Erythroblast (primary cell): Measurements from ENCODE around the gene DCPS.

Experiments
- GATA1 ChIP-seq: IDR thresholded peaks from 2 replicates; pipeline ENCODE4 v1.6.1; 2011; ENCODE audit warnings: low read depth, mild to moderate bottlenecking, control low read depth, low read length, moderate library complexity
- POLR2A ChIP-seq: IDR thresholded peaks from 2 replicates; pipeline ENCODE4 v1.6.1; 2011; ENCODE audit warnings: mild to moderate bottlenecking, low read length

- TF ChIP-seq POLR2A, result no peak
- no peak for TF ChIP-seq GATA1
Observed at GRCh38 chr11:126318574-126319373, 14.9 kb downstream of the DCPS start.
